Brain microvascular endothelial cell (primary cell): Measurements from ENCODE around the gene TCERG1.

Experiments
- DNase-seq: peaks from one replicate; pipeline ENCODE4 v3.0.0-alpha.2; 2020
- H3K27ac ChIP-seq: fragments of 250-450 bp; sonication (Bioruptor Pico); 2 replicates; pipeline ENCODE4 v1.5.1; 2020; ENCODE audit warnings: mild to moderate bottlenecking, moderate library complexity
- H3K27me3 ChIP-seq: fragments of 250-450 bp; sonication (Bioruptor Pico); replicated peaks from 2 replicates; pipeline ENCODE4 v1.5.1; 2020; ENCODE audit warnings: mild to moderate bottlenecking
- H3K36me3 ChIP-seq: fragments of 250-450 bp; sonication (Bioruptor Pico); replicated peaks from 2 replicates; pipeline ENCODE4 v1.5.1; 2020; ENCODE audit warnings: mild to moderate bottlenecking
- H3K4me3 ChIP-seq: 2 replicates; pipeline ENCODE4 v1.5.1; 2011; ENCODE audit warnings: low read depth, mild to moderate bottlenecking, control low read depth, low read length, moderate library complexity
- in situ Hi-C: cut with HindIII; loops from 2 replicates; pipeline ENCODE4 v1.10.0; 2017; ENCODE audit warnings: low sequenced_read_pairs, low pct_ligation_motif_present
- TF ChIP-seq, protein P1 (sequence below): IDR thresholded peaks from 2 replicates; pipeline ENCODE4 v1.5.1; 2011; ENCODE audit warnings: low read depth, mild to moderate bottlenecking, moderate library complexity, low read length, control low read depth, inconsistent platforms; ENCODE audit errors: missing control alignments

TCERG1 gene

GRCh38 chr5:146529984-146530383 lies 82.9 kb downstream of the TCERG1 start:
- in situ Hi-C loops, result loop anchor here (25.0 kb wide), 1 partner anchor 657 kb away; no protein-coding TSS in a partner anchor
- TF ChIP-seq, protein P1, sequence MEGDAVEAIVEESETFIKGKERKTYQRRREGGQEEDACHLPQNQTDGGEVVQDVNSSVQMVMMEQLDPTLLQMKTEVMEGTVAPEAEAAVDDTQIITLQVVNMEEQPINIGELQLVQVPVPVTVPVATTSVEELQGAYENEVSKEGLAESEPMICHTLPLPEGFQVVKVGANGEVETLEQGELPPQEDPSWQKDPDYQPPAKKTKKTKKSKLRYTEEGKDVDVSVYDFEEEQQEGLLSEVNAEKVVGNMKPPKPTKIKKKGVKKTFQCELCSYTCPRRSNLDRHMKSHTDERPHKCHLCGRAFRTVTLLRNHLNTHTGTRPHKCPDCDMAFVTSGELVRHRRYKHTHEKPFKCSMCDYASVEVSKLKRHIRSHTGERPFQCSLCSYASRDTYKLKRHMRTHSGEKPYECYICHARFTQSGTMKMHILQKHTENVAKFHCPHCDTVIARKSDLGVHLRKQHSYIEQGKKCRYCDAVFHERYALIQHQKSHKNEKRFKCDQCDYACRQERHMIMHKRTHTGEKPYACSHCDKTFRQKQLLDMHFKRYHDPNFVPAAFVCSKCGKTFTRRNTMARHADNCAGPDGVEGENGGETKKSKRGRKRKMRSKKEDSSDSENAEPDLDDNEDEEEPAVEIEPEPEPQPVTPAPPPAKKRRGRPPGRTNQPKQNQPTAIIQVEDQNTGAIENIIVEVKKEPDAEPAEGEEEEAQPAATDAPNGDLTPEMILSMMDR, result no peak
- H3K27me3 ChIP-seq, result no peaks in the 10 kb centered on the region
- no peak overlapping the region for H3K27ac ChIP-seq
- no peak for DNase-seq
- H3K36me3 ChIP-seq, result no peaks in the 10 kb centered on the region
- no peak overlapping the region for H3K4me3 ChIP-seq

- no peaks in the 10 kb centered on the region for H3K27me3 ChIP-seq
- in situ Hi-C loops, result loop anchor here (25.0 kb wide), 1 partner anchor 654 kb away; no protein-coding TSS in a partner anchor
- H3K36me3 ChIP-seq, result no peaks in the 10 kb centered on the region
- TF ChIP-seq, protein P1, result peak; percentile 93
- no peak overlapping the region for H3K4me3 ChIP-seq
- peak; percentile 56 for DNase-seq
- no peak overlapping the region for H3K27ac ChIP-seq
These were observed 86.2 kb downstream of the TCERG1 start for GRCh38 chr5:146533260-146533857.

- in situ Hi-C loops, result loop anchor here (25.0 kb wide), 1 partner anchor 653 kb away; no protein-coding TSS in a partner anchor
- DNase-seq, result no peak
- H3K36me3 ChIP-seq, result no peaks in the 10 kb centered on the region
- H3K4me3 ChIP-seq, result no peak overlapping the region
- H3K27me3 ChIP-seq, result no peaks in the 10 kb centered on the region
- TF ChIP-seq, protein P1, result no peak
- H3K27ac ChIP-seq, result no peak overlapping the region
These were observed 86.7 kb downstream of the TCERG1 start for GRCh38 chr5:146533882-146534281.

GRCh38 chr5:146538432-146538831 lies 91.3 kb downstream of the TCERG1 start:
- Histone ChIP-seq H3K36me3 (no peaks in the 10 kb centered on the region), H3K27ac (no peak overlapping the region), H3K4me3 (no peak overlapping the region), H3K27me3 (no peaks in the 10 kb centered on the region)
- in situ Hi-C loops, result loop anchor here (25.0 kb wide), 1 partner anchor 649 kb away; no protein-coding TSS in a partner anchor
- TF ChIP-seq, protein P1, result no peak
- DNase-seq, result no peak

DNA sequence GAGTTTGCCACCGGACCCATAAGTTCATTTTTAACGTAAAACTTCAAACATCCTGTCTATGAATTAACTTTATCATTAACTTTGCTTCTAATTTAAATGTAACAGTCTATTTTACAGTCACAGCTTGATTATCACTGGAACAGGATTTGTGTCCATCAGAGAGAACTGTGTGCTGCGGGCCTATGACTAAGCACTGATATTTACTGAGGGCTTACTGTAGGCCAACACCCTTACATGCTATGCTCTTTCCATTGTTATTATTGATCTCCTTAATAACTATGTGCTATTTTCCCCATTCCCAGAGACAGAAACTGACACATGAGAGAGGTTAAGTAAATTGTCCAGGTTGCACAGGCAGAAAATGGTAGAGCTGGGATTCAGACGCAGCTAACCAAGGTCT lies 92.8 kb downstream of the TCERG1 start:
- Histone ChIP-seq H3K27me3 (no peaks in the 10 kb centered on the region), H3K4me3 (no peak overlapping the region), H3K36me3 (no peaks in the 10 kb centered on the region), H3K27ac (no peak overlapping the region)
- in situ Hi-C loops, result loop anchor here (25.0 kb wide), 1 partner anchor 647 kb away; no protein-coding TSS in a partner anchor
- TF ChIP-seq, protein P1, result no peak
- DNase-seq, result no peak

DNA sequence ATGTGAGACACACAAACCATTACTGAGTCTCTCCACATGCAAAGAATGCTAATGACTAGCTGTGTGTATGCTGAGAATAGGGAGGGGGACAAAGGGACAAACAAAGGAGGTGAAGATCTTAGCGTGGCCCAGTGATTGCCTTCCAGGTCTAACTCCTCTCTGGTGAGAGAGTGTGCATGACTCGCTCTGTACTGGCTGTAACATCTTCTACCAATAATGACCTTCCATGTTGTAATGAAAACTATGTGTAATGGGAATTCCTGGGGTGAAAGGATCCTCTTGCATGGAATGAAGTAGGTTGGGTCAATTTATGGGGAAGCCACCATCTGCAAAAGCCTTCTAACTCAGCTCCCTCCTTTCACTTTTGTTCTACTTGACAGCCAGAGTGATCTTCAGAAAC lies 93.3 kb downstream of the TCERG1 start:
- in situ Hi-C loops, result loop anchor here (25.0 kb wide), 1 partner anchor 647 kb away; no protein-coding TSS in a partner anchor
- H3K4me3 ChIP-seq, result no peak overlapping the region
- H3K27me3 ChIP-seq, result no peaks in the 10 kb centered on the region
- TF ChIP-seq, protein P1, result no peak
- H3K27ac ChIP-seq, result no peak overlapping the region
- no peaks in the 10 kb centered on the region for H3K36me3 ChIP-seq
- no peak for DNase-seq
